Neuronal stem cell (in vitro differentiated cells): Measurements from ENCODE around the gene KRT81.

ENCODE experiments used
- DNase-seq: peaks from one replicate; pipeline ENCODE4 v3.0.0-alpha.2; 2013; ENCODE audit warnings: low spot score
- H2AFZ ChIP-seq: one replicate; pipeline ENCODE4 v1.6.1; 2013; ENCODE audit warnings: mild to moderate bottlenecking, low read length, inconsistent platforms
- H2AK5ac ChIP-seq: 2 replicates; pipeline ENCODE4 v1.6.1; 2013; ENCODE audit warnings: low read depth, mild to moderate bottlenecking, inconsistent platforms, low read length, moderate library complexity, mixed read lengths
- H2BK120ac ChIP-seq: 2 replicates; pipeline ENCODE4 v1.6.1; 2013; ENCODE audit warnings: low read depth, mild to moderate bottlenecking, inconsistent platforms, low read length, moderate library complexity, mixed read lengths
- H2BK12ac ChIP-seq: one replicate; pipeline ENCODE4 v1.6.1; 2013; ENCODE audit warnings: low read length, inconsistent platforms
- H2BK15ac ChIP-seq: 2 replicates; pipeline ENCODE4 v1.6.1; 2013; ENCODE audit warnings: mild to moderate bottlenecking, low read length, inconsistent platforms, mixed read lengths
- H2BK5ac ChIP-seq: one replicate; pipeline ENCODE4 v1.6.1; 2013; ENCODE audit warnings: inconsistent platforms, mild to moderate bottlenecking, low read length, moderate library complexity
- H3K14ac ChIP-seq: one replicate; pipeline ENCODE4 v1.6.1; 2013; ENCODE audit warnings: low read length, inconsistent platforms
- H3K18ac ChIP-seq: 2 replicates; pipeline ENCODE4 v1.6.1; 2013; ENCODE audit warnings: low read length, inconsistent platforms
- H3K23ac ChIP-seq: 2 replicates; pipeline ENCODE4 v1.6.1; 2013; ENCODE audit warnings: low read depth, mild to moderate bottlenecking, mixed read lengths, low read length, inconsistent platforms; ENCODE audit not compliant: poor library complexity
- H3K27ac ChIP-seq: replicated peaks from 3 replicates; pipeline ENCODE4 v1.5.1; 2013; ENCODE audit warnings: low read length, inconsistent platforms
- H3K27me3 ChIP-seq, 3 experiments: 2 replicates each; pipeline ENCODE4 v1.6.1; 2013; ENCODE audit warnings: low read length in 3 of 3, mild to moderate bottlenecking in 2 of 3, inconsistent platforms in 1 of 3, low read depth in 1 of 3, mixed read lengths in 1 of 3, moderate library complexity in 1 of 3; ENCODE audit not compliant: control insufficient read depth in 3 of 3, insufficient read depth in 3 of 3
- H3K36me3 ChIP-seq, 2 donors: replicated peaks in 1 of 2; 2 replicates each; pipeline ENCODE4 v1.6.1; 2013; ENCODE audit warnings: low read length in 2 of 2; ENCODE audit not compliant: control insufficient read depth in 2 of 2, insufficient read depth in 2 of 2
- H3K4ac ChIP-seq: 2 replicates; pipeline ENCODE4 v1.6.1; 2013; ENCODE audit warnings: inconsistent platforms, mild to moderate bottlenecking, low read length, moderate library complexity
- H3K4me1 ChIP-seq, 2 donors: 1 replicate in 1 of 2; 2 replicates in 1 of 2; pipeline ENCODE4 v1.6.1; 2013; ENCODE audit warnings: low read length in 2 of 2, low read depth in 1 of 2; ENCODE audit not compliant: control insufficient read depth in 2 of 2, insufficient read depth in 1 of 2
- H3K4me2 ChIP-seq: one replicate; pipeline ENCODE4 v1.6.1; 2013; ENCODE audit warnings: mild to moderate bottlenecking, low read length, inconsistent platforms; ENCODE audit not compliant: insufficient read depth, poor library complexity, severe bottlenecking
- H3K4me3 ChIP-seq, 2 donors: 2 replicates each; pipeline ENCODE4 v1.5.1; 2013; ENCODE audit warnings: low read length in 2 of 2, mild to moderate bottlenecking in 2 of 2, inconsistent platforms in 1 of 2, moderate library complexity in 1 of 2
- H3K79me1 ChIP-seq: one replicate; pipeline ENCODE4 v1.6.1; 2013; ENCODE audit warnings: low read depth, mild to moderate bottlenecking, inconsistent platforms, low read length, moderate library complexity
- H3K9ac ChIP-seq: one replicate; pipeline ENCODE4 v1.6.1; 2013; ENCODE audit warnings: mild to moderate bottlenecking, low read depth, low read length, inconsistent platforms; ENCODE audit not compliant: poor library complexity
- H3K9me3 ChIP-seq, 2 donors: replicated peaks in 1 of 2; 2 replicates each; pipeline versions ENCODE3 to v1.6.1; 2013; ENCODE audit warnings: low read length in 2 of 2, mild to moderate bottlenecking in 2 of 2, inconsistent platforms in 1 of 2, low read depth in 1 of 2, mixed read lengths in 1 of 2, moderate library complexity in 1 of 2; ENCODE audit not compliant: control insufficient read depth in 2 of 2, insufficient read depth in 1 of 2
- H4K8ac ChIP-seq: one replicate; pipeline ENCODE4 v1.6.1; 2013; ENCODE audit warnings: low read depth, mild to moderate bottlenecking, inconsistent platforms, low read length, moderate library complexity
- H4K91ac ChIP-seq: one replicate; pipeline ENCODE4 v1.6.1; 2013; ENCODE audit warnings: low read length, low read depth, mild to moderate bottlenecking, inconsistent platforms; ENCODE audit not compliant: poor library complexity
- WGBS, 2 donors: extraction: QIAGEN DNeasy Blood & Tissue Kit; methylation state at CpG; one replicate each; pipeline ENCODE4 v1.1.7; 2013; ENCODE audit warnings: missing lambda C conversion rate in 2 of 2, mixed read lengths in 1 of 2; ENCODE audit not compliant: insufficient read length in 2 of 2, insufficient replicate concordance in 1 of 2; ENCODE audit errors: extremely low coverage in 2 of 2; 5-methylcytosine and 5-hydroxymethylcytosine counted together

Gene KRT81

GRCh38 chr12:52245962-52246569 is 45.3 kb downstream of the KRT81 start:
- Histone ChIP-seq H4K91ac (no peak overlapping the region), H4K8ac (no peak overlapping the region), H2BK5ac (no peak overlapping the region), H2BK15ac (no peak overlapping the region), H3K18ac (no peak overlapping the region), H3K36me3 (no peaks in the 10 kb centered on the region), H3K9ac (no peak overlapping the region), H3K4me2 (no peak overlapping the region), H3K4me1 (peaks cover 2 to 4% of the 10 kb centered on the region in 2 donors), H3K79me1 (no peaks in the 10 kb centered on the region), H2BK12ac (no peak overlapping the region), H2AFZ (no peak overlapping the region), H2BK120ac (no peak overlapping the region), H3K9me3 (no peaks in the 10 kb centered on the region), H3K4ac (no peak overlapping the region), H3K27ac (no peak overlapping the region), H3K27me3 (peaks cover 0 to 42% (median 22%) of the 10 kb centered on the region in 3 experiments), H2AK5ac (no peak overlapping the region), H3K23ac (no peak overlapping the region), H3K4me3 (no peak overlapping the region), H3K14ac (no peak overlapping the region)
- no peak for DNase-seq
- WGBS, 2 donors: no CpG with 5 or more reads among the region's 7 CpGs

GRCh38 chr12:52245259-52245961 is 45.9 kb downstream of the KRT81 start:
- Histone ChIP-seq H2BK120ac (no peak overlapping the region), H3K4me2 (no peak overlapping the region), H3K18ac (no peak overlapping the region), H4K8ac (no peak overlapping the region), H3K27me3 (peaks cover 0 to 38% (median 17%) of the 10 kb centered on the region in 3 experiments), H2AFZ (no peak overlapping the region), H3K36me3 (no peaks in the 10 kb centered on the region), H2BK5ac (no peak overlapping the region), H3K14ac (no peak overlapping the region), H3K4me1 (peaks cover 2 to 4% of the 10 kb centered on the region in 2 donors), H3K9ac (no peak overlapping the region), H3K9me3 (no peaks in the 10 kb centered on the region), H2BK12ac (peak overlapping the region; percentile 61), H3K4ac (no peak overlapping the region), H3K27ac (no peak overlapping the region), H3K4me3 (no peak overlapping the region), H2AK5ac (no peak overlapping the region), H2BK15ac (no peak overlapping the region), H4K91ac (no peak overlapping the region), H3K23ac (peak overlapping the region; percentile 49), H3K79me1 (no peaks in the 10 kb centered on the region)
- no CpG with 5 or more reads among the region's 20 CpGs for WGBS, 2 donors
- DNase-seq: no peak

DNA sequence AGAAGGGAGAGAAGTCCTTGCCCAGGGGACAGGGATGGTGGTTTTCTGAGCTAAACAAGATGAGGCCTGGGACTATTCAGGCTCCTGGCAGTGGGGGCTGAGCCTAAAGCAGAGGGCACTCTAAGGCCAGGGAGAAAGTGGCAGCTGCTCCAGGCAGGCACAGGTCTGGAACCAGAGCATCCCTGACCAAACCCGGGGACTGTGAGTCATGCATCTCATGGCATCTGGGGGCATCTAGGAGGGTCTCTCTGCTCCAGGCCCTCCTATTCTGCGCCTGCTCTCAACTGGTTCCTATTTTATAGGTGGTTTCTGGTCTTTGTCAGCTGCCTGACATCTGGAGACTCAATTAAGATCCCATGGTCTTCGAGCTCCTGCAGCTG is 46.7 kb downstream of the KRT81 start:
- no peak for DNase-seq
- H3K36me3 ChIP-seq: no peaks in the 10 kb centered on the region
- H3K79me1 ChIP-seq: no peaks in the 10 kb centered on the region
- no peak overlapping the region for H3K4me2 ChIP-seq
- no peak overlapping the region for H2BK120ac ChIP-seq
- no peak overlapping the region for H3K18ac ChIP-seq
- no peak overlapping the region for H2BK5ac ChIP-seq
- no peak overlapping the region for H2BK12ac ChIP-seq
- no peak overlapping the region for H2AFZ ChIP-seq
- no peak overlapping the region for H3K4ac ChIP-seq
- no peaks in the 10 kb centered on the region for H3K9me3 ChIP-seq
- no peak overlapping the region for H3K9ac ChIP-seq
- no peak overlapping the region for H2BK15ac ChIP-seq
- H4K91ac ChIP-seq: no peak overlapping the region
- H3K27me3 ChIP-seq: peaks cover 0 to 30% (median 9%) of the 10 kb centered on the region in 3 experiments
- no peak overlapping the region for H3K27ac ChIP-seq
- H3K4me1 ChIP-seq: peaks cover 2 to 4% of the 10 kb centered on the region in 2 donors
- H2AK5ac ChIP-seq: peak overlapping the region; percentile 25
- H3K4me3 ChIP-seq: no peak overlapping the region
- no CpG with 5 or more reads among the region's 3 CpGs for WGBS, 2 donors
- peak overlapping the region; percentile 69 for H3K23ac ChIP-seq
- H4K8ac ChIP-seq: no peak overlapping the region
- H3K14ac ChIP-seq: no peak overlapping the region

- H3K4me3 ChIP-seq: no peak overlapping the region
- H3K27me3 ChIP-seq: peaks cover 0 to 24% (median 4%) of the 10 kb centered on the region in 3 experiments
- H3K14ac ChIP-seq: no peak overlapping the region
- H2AK5ac ChIP-seq: peak overlapping the region; percentile 25
- peaks cover 2 to 4% of the 10 kb centered on the region in 2 donors for H3K4me1 ChIP-seq
- no peak overlapping the region for H3K4me2 ChIP-seq
- no peak overlapping the region for H3K27ac ChIP-seq
- H2BK120ac ChIP-seq: no peak overlapping the region
- H3K23ac ChIP-seq: peak overlapping the region; percentile 69
- H3K4ac ChIP-seq: no peak overlapping the region
- no peak overlapping the region for H2BK15ac ChIP-seq
- H3K9me3 ChIP-seq: no peaks in the 10 kb centered on the region
- no peaks in the 10 kb centered on the region for H3K79me1 ChIP-seq
- H2BK12ac ChIP-seq: no peak overlapping the region
- peak overlapping the region; percentile 30 for H3K18ac ChIP-seq
- DNase-seq: no peak
- no peak overlapping the region for H4K91ac ChIP-seq
- no peaks in the 10 kb centered on the region for H3K36me3 ChIP-seq
- no peak overlapping the region for H2AFZ ChIP-seq
- H4K8ac ChIP-seq: no peak overlapping the region
- no peak overlapping the region for H3K9ac ChIP-seq
- no CpG with 5 or more reads among the region's 12 CpGs for WGBS, 2 donors
- no peak overlapping the region for H2BK5ac ChIP-seq
Observed at GRCh38 chr12:52243856-52244614, 47.3 kb downstream of the KRT81 start.
